ENCODE data around the gene NPLOC4. TPM values are rescaled to one million over a fixed set of nuclear protein-coding genes. Genes with fewer than 3 reads are reported as not detected.
"Not testable (repeated sequence)": the region's sequence is repeated elsewhere in the genome, so short reads cannot be mapped to it uniquely, and the experiment has no call there.

The NPLOC4 gene
- total RNA-seq, 1 experiment from 2014 or later, result 88.1 TPM

DNA sequence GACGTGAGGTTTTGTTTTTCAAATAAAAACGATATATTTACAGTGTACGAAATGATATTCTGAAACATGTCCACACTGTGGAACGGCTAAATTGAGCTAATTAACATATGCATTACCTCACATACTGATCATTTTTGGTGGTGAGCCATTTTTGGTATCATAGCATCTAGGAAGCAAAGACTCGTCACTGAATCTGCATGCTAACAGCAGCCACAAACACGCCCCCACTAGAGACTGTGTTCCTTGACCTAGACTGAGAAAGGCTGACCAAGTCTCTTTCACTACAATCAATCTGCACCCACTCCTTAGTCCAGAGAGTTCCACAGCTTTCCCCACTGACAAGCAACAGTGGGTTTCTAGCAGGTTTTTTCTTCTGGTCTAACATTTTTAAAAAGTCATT is 29.5 kb downstream of the NPLOC4 start:
- no peak for DNase-seq (ENCODE audit: low read depth)
- in situ Hi-C loops (cut with HindIII; ENCODE audit: low pct_unique_long_range_greater_than_20kb, low sequenced_read_pairs), result no loop called here

GRCh38 chr17:81603846-81604610 is 32.9 kb downstream of the NPLOC4 start:
- DNase-seq (ENCODE audit: low read depth), result peak; percentile 47
- in situ Hi-C loops (cut with HindIII; ENCODE audit: low pct_unique_long_range_greater_than_20kb, low sequenced_read_pairs), result no loop called here

DNA sequence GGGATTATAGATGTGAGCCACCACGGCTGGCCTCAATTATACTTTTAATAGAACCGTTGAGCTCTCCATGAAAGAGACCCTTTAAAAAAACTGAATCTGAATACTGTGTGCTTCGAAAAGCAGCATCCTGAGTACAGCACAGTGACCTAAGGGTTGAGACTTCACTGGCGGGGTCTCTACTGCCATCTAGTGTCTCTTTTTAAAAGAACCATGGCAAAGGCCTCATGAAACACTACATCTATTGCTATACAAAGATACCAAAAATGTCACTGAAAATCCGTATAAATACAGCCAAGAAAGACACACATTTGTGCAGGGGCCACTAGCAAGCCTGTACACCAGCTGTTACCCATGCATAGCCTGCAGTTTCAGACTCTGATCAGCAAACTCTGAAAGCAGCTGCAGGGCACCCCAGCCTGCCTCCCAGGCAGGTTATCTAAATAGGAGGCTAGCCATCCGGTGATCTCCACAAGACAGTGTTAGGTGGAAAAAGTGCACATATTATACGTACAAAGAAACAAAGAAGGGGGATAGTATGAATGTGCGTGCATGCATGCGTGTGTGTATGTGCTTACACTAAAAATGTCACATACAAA is 35.3 kb downstream of the NPLOC4 start:
- in situ Hi-C loops (cut with HindIII; ENCODE audit: low pct_unique_long_range_greater_than_20kb, low sequenced_read_pairs), result no loop called here
- DNase-seq (ENCODE audit: low read depth), result peak; percentile 48

DNA sequence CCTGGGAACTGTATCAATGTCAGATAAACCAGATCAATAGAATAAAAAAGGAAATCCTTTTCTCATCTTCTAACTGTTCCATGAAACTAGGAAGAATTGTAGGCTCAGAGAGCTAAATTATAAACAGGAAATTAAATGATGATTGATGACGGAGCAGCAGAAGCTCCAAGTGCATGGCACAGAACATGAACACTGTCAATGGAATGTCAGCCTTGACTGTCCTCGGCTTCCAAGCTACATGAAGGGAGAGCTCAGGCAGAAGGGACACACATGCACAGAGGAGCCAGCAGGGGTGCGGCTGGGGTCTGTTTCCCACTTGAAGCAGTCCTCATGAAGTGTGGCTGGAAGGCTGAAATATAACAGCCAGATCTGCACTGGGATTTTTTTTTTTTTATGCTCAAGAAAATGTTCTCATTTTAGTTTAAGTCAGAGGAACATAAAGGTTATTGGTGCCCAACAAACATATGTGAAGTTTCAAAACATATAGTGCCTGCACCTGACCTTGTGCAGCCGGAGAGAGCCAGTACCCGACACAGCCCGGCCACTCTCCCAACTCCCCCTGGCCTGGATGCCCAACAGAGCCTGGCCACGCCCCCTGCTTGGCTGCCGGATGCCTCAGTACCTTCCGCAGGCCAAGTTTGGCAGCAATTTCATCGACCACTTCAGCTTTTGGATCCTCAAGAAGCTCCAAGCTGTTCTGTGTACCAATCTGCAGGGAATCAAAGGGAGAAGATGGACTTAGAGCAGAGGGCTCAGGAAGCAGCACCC is 37.0 kb downstream of the NPLOC4 start:
- DNase-seq (ENCODE audit: low read depth), result no peak
- in situ Hi-C loops (cut with HindIII; ENCODE audit: low pct_unique_long_range_greater_than_20kb, low sequenced_read_pairs), result no loop called here

DNA sequence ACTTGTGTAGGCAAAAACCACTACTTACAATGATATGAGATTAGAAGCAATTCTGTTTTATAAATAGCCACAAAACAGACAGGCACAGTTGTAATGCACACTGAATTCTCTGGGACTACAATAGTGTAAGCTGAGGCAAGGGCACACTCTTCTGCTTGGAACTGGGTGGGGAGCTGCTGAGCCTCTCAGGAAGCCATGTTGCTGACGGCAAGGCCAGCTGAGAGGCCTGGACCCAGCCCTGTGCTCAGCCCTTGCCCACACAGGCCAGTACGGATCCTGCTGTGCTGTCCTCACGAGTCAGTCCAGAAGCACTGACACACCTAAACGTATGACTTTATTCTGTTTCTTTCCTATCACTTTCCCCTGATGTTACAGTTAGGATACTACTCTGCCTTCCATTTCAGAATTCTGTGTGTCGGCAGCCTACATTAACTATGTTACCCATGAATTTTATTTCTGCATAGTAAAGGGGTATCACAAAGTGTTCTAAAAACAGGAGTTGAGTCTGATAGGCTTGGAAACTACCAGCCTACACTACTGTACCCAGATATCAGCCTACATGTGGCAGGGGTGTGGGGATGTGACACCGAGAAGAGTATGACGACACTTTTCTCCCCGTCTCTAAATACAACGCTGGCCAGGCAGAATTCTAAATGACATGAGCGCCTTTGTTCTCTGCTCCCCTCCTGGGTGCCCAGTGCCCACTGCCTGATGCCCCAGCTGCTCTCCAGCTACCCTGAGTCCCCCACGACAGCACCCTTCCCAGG is 43.6 kb downstream of the NPLOC4 start:
- in situ Hi-C loops (cut with HindIII; ENCODE audit: low pct_unique_long_range_greater_than_20kb, low sequenced_read_pairs), result no loop called here
- DNase-seq (ENCODE audit: low read depth), result no peak

GRCh38 chr17:81591971-81592370 is 44.9 kb downstream of the NPLOC4 start:
- in situ Hi-C loops (cut with HindIII; ENCODE audit: low pct_unique_long_range_greater_than_20kb, low sequenced_read_pairs), result no loop called here
- no peak for DNase-seq (ENCODE audit: low read depth)

DNA sequence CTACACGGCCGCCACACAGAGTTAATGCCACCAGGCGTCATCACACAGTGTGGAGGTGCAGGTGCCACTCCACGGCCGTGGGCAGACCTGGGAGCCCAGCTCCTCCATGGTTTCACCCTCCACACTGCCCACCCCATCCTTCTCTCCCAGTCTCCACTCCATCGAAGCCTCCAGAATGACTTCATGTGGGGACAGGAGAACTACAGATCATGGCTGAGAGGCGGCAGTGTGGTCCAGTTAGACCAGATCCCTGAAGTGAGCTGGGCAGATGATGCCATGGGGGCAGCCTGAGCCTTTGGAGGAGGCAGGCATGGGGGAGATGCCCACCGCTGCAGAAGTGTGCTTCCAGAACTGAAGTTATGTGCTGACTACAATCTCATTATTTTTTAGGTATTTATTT is 46.8 kb downstream of the NPLOC4 start:
- in situ Hi-C loops (cut with HindIII; ENCODE audit: low pct_unique_long_range_greater_than_20kb, low sequenced_read_pairs), result no loop called here
- no peak for DNase-seq (ENCODE audit: low read depth)

GRCh38 chr17:81589612-81590011 is 47.3 kb downstream of the NPLOC4 start:
- in situ Hi-C loops (cut with HindIII; ENCODE audit: low pct_unique_long_range_greater_than_20kb, low sequenced_read_pairs), result no loop called here
- no peak for DNase-seq (ENCODE audit: low read depth)

- DNase-seq (ENCODE audit: low read depth), result no peak
- in situ Hi-C loops (cut with HindIII; ENCODE audit: low pct_unique_long_range_greater_than_20kb, low sequenced_read_pairs), result no loop called here
Measured at GRCh38 chr17:81586096-81586495, 50.8 kb downstream of the NPLOC4 start.

- in situ Hi-C loops (cut with HindIII; ENCODE audit: low pct_unique_long_range_greater_than_20kb, low sequenced_read_pairs); DNase-seq (ENCODE audit: low read depth): not testable (repeated sequence)
Measured at GRCh38 chr17:81584771-81585170, 52.1 kb downstream of the NPLOC4 start.

GRCh38 chr17:81583589-81584342 is 53.1 kb downstream of the NPLOC4 start:
- in situ Hi-C loops (cut with HindIII; ENCODE audit: low pct_unique_long_range_greater_than_20kb, low sequenced_read_pairs), result no loop called here
- no peak for DNase-seq (ENCODE audit: low read depth)

DNA sequence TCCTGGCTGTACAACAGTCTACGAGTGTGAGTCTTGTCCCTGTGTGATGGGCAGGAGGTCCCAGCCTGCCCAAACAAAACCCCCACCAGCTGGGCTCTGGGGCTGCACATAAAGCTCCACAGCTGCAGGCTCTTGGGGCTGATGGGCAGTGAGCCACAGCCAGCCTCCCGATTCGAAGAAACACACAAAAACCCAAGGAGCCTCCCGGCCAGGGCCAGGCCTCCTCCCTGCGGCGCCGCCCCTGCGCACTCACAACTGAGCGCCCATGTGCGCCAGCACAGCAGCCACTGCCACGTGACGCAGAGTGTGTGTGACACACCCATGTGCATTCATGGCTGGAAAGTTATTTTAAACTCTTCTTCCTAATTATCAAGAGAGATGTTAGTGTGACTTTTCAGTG is 54.2 kb downstream of the NPLOC4 start:
- DNase-seq (ENCODE audit: low read depth), result peak; percentile 50
- in situ Hi-C loops (cut with HindIII; ENCODE audit: low pct_unique_long_range_greater_than_20kb, low sequenced_read_pairs), result no loop called here

DNA sequence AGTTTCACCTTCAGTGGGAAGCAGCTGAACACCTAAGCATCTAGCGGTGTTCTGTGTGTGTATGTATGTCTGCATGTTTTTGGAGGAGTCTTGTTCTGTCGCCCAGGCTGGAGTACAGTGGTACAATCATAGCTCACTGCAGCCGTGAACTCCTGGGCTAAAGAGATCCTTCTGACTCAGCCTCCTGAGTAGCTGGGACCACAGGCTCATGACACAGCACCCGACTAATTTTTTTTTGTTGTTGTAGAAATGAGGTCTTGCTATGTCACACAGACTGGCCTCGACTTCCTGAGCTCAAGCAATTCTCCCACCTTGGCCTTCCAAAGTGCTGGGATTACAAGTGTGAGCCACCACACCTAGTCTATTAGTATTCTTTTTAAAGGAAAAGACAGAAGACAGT is 54.6 kb downstream of the NPLOC4 start:
- in situ Hi-C loops (cut with HindIII; ENCODE audit: low pct_unique_long_range_greater_than_20kb, low sequenced_read_pairs), result no loop called here
- peak; percentile 38 for DNase-seq (ENCODE audit: low read depth)

GRCh38 chr17:81581758-81582157 is 55.2 kb downstream of the NPLOC4 start:
- in situ Hi-C loops (cut with HindIII; ENCODE audit: low pct_unique_long_range_greater_than_20kb, low sequenced_read_pairs), result no loop called here
- DNase-seq (ENCODE audit: low read depth), result no peak

GRCh38 chr17:81580481-81580880 is 56.4 kb downstream of the NPLOC4 start:
- no peak for DNase-seq (ENCODE audit: low read depth)
- in situ Hi-C loops (cut with HindIII; ENCODE audit: low pct_unique_long_range_greater_than_20kb, low sequenced_read_pairs), result no loop called here

DNA sequence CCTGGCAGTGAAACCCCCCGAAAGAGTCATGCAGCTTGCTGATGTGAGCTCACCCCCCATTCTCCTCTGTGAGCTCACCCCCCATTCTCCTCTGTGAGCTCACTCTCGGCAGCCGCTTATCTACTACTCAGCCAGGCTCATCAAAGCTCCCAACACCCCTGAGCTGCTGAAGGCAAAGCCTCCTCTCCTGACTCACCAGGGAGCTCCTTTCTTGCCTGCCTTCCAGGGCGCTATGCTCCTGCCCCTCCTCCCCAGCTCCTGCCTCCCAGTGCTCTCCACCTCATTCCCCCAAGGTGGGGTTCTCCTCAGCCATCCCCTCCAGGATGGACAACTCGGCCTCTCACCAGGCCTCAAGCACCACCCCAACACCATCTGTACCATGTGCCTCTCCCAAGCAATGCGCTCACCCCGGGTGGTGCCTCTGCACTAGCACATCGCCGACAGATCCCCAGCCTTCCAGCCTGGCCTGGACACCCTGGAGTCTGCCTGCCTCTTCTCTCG is 57.0 kb downstream of the NPLOC4 start:
- in situ Hi-C loops (cut with HindIII; ENCODE audit: low pct_unique_long_range_greater_than_20kb, low sequenced_read_pairs), result no loop called here
- no peak for DNase-seq (ENCODE audit: low read depth)

DNA sequence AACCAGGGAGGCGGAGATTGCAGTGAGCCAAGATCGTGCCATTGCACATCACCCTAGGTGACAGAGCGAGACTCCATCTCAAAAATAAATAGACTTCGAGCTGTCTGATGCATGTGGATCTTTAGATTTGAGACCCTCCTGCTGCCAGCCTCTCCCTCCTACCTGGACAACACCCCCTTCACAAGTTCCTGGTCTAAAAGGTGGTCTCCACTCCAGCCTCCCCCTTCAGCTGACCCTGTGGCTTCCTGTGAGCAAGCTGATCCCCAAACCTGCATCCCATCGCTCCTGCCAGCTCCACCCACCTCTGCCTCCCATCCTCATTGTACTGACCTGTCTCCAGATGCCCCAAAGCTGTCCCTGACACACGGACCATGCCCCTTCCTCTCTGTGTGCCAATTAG is 57.6 kb downstream of the NPLOC4 start:
- in situ Hi-C loops (cut with HindIII; ENCODE audit: low pct_unique_long_range_greater_than_20kb, low sequenced_read_pairs), result no loop called here
- DNase-seq (ENCODE audit: low read depth), result no peak
